DOHH2 (cell line): ENCODE results near the gene PTPRN2.

ENCODE experiments used
- EZH2phosphoT487 ChIP-seq: fragments of 200-600 bp; sonication (generic); IDR thresholded peaks from 2 replicates; pipeline ENCODE4 v1.6.1; 2017; ENCODE audit warnings: borderline replicate concordance, mild to moderate bottlenecking, antibody characterized with exemption, low read length, moderate library complexity, mixed read lengths
- TF ChIP-seq, protein P1 (sequence below): fragments of 200-600 bp; sonication (generic); IDR thresholded peaks from one replicate; pipeline ENCODE4 v1.5.1; 2014; ENCODE audit warnings: antibody characterized with exemption, mild to moderate bottlenecking, low read depth, low read length; ENCODE audit not compliant: poor library complexity, severe bottlenecking

GRCh38 chr7:158589653-158590052, 2.0 kb upstream of the PTPRN2 start:
- TF ChIP-seq, protein P1, sequence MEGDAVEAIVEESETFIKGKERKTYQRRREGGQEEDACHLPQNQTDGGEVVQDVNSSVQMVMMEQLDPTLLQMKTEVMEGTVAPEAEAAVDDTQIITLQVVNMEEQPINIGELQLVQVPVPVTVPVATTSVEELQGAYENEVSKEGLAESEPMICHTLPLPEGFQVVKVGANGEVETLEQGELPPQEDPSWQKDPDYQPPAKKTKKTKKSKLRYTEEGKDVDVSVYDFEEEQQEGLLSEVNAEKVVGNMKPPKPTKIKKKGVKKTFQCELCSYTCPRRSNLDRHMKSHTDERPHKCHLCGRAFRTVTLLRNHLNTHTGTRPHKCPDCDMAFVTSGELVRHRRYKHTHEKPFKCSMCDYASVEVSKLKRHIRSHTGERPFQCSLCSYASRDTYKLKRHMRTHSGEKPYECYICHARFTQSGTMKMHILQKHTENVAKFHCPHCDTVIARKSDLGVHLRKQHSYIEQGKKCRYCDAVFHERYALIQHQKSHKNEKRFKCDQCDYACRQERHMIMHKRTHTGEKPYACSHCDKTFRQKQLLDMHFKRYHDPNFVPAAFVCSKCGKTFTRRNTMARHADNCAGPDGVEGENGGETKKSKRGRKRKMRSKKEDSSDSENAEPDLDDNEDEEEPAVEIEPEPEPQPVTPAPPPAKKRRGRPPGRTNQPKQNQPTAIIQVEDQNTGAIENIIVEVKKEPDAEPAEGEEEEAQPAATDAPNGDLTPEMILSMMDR = no peak
- TF ChIP-seq EZH2phosphoT487 = no peak
